ENCODE data around the gene SIL1. TPM values are rescaled to one million over a fixed set of nuclear protein-coding genes. Genes with fewer than 3 reads are reported as not detected.

SIL1 gene
- total and polyA plus RNA-seq, 2 experiments from 2014 or later: 78.8 to 89.8 TPM

- Histone ChIP-seq H3K9me3 (ENCODE audit: low read depth) (no peaks in the 10 kb centered on the region), H3K36me3 (ENCODE audit: low read depth) (no peaks in the 10 kb centered on the region), H3K9ac (no peak overlapping the region), H3F3A (ENCODE audit: insufficient read depth) (no peaks in the 10 kb centered on the region), H3K4me2 (ENCODE audit: unreplicated experiment) (no peak overlapping the region), H3K9me2 (ENCODE audit: insufficient read depth) (no peaks in the 10 kb centered on the region), H3K27ac (no peak overlapping the region), H3K4me1 (ENCODE audit: insufficient read depth) (no peaks in the 10 kb centered on the region), H2AFZ (no peak overlapping the region), H3K27me3 (replicated peaks; ENCODE audit: insufficient read depth) (no peaks in the 10 kb centered on the region), H3K4me3 (no peak overlapping the region), H4K20me1 (ENCODE audit: insufficient read depth) (no peaks in the 10 kb centered on the region), H3K79me2 (ENCODE audit: insufficient read depth) (no peaks in the 10 kb centered on the region)
- no peak for DNase-seq
- TF ChIP-seq EZH2phosphoT487 (IDR thresholded peaks at IDR 0.05; ENCODE audit: insufficient read depth, low read depth) (no peak), EZH2 (IDR thresholded peaks at IDR 0.05; ENCODE audit: insufficient read depth, poor library complexity, severe bottlenecking) (no peak)
- in situ Hi-C loops (cut with MboI): no loop called here
- 93 to 94% methylated on average over 3 of the region's 3 CpGs for WGBS, 2 experiments (ENCODE audit: low coverage in 1 of 2, low lambda C conversion rate in 2 of 2, missing lambda C conversion rate in 2 of 2)
These were observed 193.5 kb downstream of the SIL1 start for GRCh38 chr5:139004374-139005307.

GRCh38 chr5:138999674-139000073, 198.5 kb downstream of the SIL1 start:
- Histone ChIP-seq H3K4me1 (ENCODE audit: insufficient read depth) (no peaks in the 10 kb centered on the region), H3K36me3 (ENCODE audit: low read depth) (no peaks in the 10 kb centered on the region), H3K79me2 (ENCODE audit: insufficient read depth) (no peaks in the 10 kb centered on the region), H3F3A (ENCODE audit: insufficient read depth) (no peaks in the 10 kb centered on the region), H3K4me3 (no peak overlapping the region), H4K20me1 (ENCODE audit: insufficient read depth) (no peaks in the 10 kb centered on the region), H3K9me3 (ENCODE audit: low read depth) (no peaks in the 10 kb centered on the region), H3K9ac (no peak overlapping the region), H2AFZ (no peak overlapping the region), H3K27ac (no peak overlapping the region), H3K27me3 (replicated peaks; ENCODE audit: insufficient read depth) (no peaks in the 10 kb centered on the region), H3K4me2 (ENCODE audit: unreplicated experiment) (no peak overlapping the region), H3K9me2 (ENCODE audit: insufficient read depth) (no peaks in the 10 kb centered on the region)
- in situ Hi-C loops (cut with MboI): no loop called here
- WGBS, 2 experiments (ENCODE audit: low coverage in 1 of 2, low lambda C conversion rate in 2 of 2, missing lambda C conversion rate in 2 of 2): 91 to 93% methylated on average over 1 of the region's 1 CpG
- TF ChIP-seq EZH2 (IDR thresholded peaks at IDR 0.05; ENCODE audit: insufficient read depth, poor library complexity, severe bottlenecking) (no peak), EZH2phosphoT487 (IDR thresholded peaks at IDR 0.05; ENCODE audit: insufficient read depth, low read depth) (no peak)
- DNase-seq: no peak

GRCh38 chr5:138998521-138998920, 199.6 kb downstream of the SIL1 start:
- Histone ChIP-seq H3K79me2 (ENCODE audit: insufficient read depth) (no peaks in the 10 kb centered on the region), H3K9me3 (ENCODE audit: low read depth) (no peaks in the 10 kb centered on the region), H3F3A (ENCODE audit: insufficient read depth) (no peaks in the 10 kb centered on the region), H2AFZ (no peak overlapping the region), H3K4me1 (ENCODE audit: insufficient read depth) (no peaks in the 10 kb centered on the region), H3K9me2 (ENCODE audit: insufficient read depth) (no peaks in the 10 kb centered on the region), H3K4me3 (no peak overlapping the region), H3K9ac (no peak overlapping the region), H3K4me2 (ENCODE audit: unreplicated experiment) (no peak overlapping the region), H3K27me3 (replicated peaks; ENCODE audit: insufficient read depth) (no peaks in the 10 kb centered on the region), H3K36me3 (ENCODE audit: low read depth) (no peaks in the 10 kb centered on the region), H3K27ac (no peak overlapping the region), H4K20me1 (ENCODE audit: insufficient read depth) (no peaks in the 10 kb centered on the region)
- in situ Hi-C loops (cut with MboI): no loop called here
- DNase-seq: no peak
- WGBS, 2 experiments (ENCODE audit: low coverage in 1 of 2, low lambda C conversion rate in 2 of 2, missing lambda C conversion rate in 2 of 2): 95% methylated on average over 1 of the region's 1 CpG
- TF ChIP-seq EZH2 (IDR thresholded peaks at IDR 0.05; ENCODE audit: insufficient read depth, poor library complexity, severe bottlenecking) (no peak), EZH2phosphoT487 (IDR thresholded peaks at IDR 0.05; ENCODE audit: insufficient read depth, low read depth) (no peak)

- H2AFZ ChIP-seq: no peak overlapping the region
- WGBS, 2 experiments (ENCODE audit: low coverage in 1 of 2, low lambda C conversion rate in 2 of 2, missing lambda C conversion rate in 2 of 2): 93 to 100% methylated on average over 1 of the region's 1 CpG
- in situ Hi-C loops (cut with MboI): no loop called here
- no peak overlapping the region for H3K9ac ChIP-seq
- H3K9me2 ChIP-seq (ENCODE audit: insufficient read depth): no peaks in the 10 kb centered on the region
- no peaks in the 10 kb centered on the region for H3K4me1 ChIP-seq (ENCODE audit: insufficient read depth)
- H3K27ac ChIP-seq: no peak overlapping the region
- H3K4me2 ChIP-seq (ENCODE audit: unreplicated experiment): no peak overlapping the region
- TF ChIP-seq EZH2 (IDR thresholded peaks at IDR 0.05; ENCODE audit: insufficient read depth, poor library complexity, severe bottlenecking) (no peak), EZH2phosphoT487 (IDR thresholded peaks at IDR 0.05; ENCODE audit: insufficient read depth, low read depth) (no peak)
- no peaks in the 10 kb centered on the region for H3K79me2 ChIP-seq (ENCODE audit: insufficient read depth)
- no peak for DNase-seq
- no peaks in the 10 kb centered on the region for H4K20me1 ChIP-seq (ENCODE audit: insufficient read depth)
- H3K9me3 ChIP-seq (ENCODE audit: low read depth): no peaks in the 10 kb centered on the region
- H3K4me3 ChIP-seq: no peak overlapping the region
- no peaks in the 10 kb centered on the region for H3K36me3 ChIP-seq (ENCODE audit: low read depth)
- no peaks in the 10 kb centered on the region for H3F3A ChIP-seq (ENCODE audit: insufficient read depth)
- no peaks in the 10 kb centered on the region for H3K27me3 ChIP-seq (replicated peaks; ENCODE audit: insufficient read depth)
These were observed 202.0 kb downstream of the SIL1 start for GRCh38 chr5:138996120-138996519.
